ENCODE measurements around the gene GAS2L2. TPM values are rescaled to one million over a fixed set of nuclear protein-coding genes. Genes with fewer than 3 reads are reported as not detected.
A peak's percentile ranks its signal among the peaks of the same experiment; 100 is the strongest.

Gene GAS2L2
- total RNA-seq (ENCODE audit: low replicate concordance) = 0.09 TPM in 1 of 2 replicates, not detected in the other

- no peaks in the 10 kb centered on the region for H3K36me3 ChIP-seq
- H3K4me3 ChIP-seq = no peak within 1 kb of the TSS
- H4K20me1 ChIP-seq (ENCODE audit: low read depth) = no peaks in the 10 kb centered on the region
- peaks cover 27% of the 10 kb centered on the region for H3K27me3 ChIP-seq
- peaks cover 19% of the 10 kb centered on the region for H3K4me1 Mint-ChIP-seq
- TF ChIP-seq CTCF (IDR thresholded peaks at IDR 0.05) = no peak
- no peak for TF ChIP-seq EZH2phosphoT487 (IDR thresholded peaks at IDR 0.05)
- no peak for TF ChIP-seq EZH2 (IDR thresholded peaks at IDR 0.05)
- H3K9me3 ChIP-seq (ENCODE audit: low read depth) = no peaks in the 10 kb centered on the region
- no peak within 1 kb of the TSS for H3K4me3 Mint-ChIP-seq
- H2AFZ ChIP-seq (replicated peaks) = no peak within 1 kb of the TSS
- no peak within 1 kb of the TSS for H3K4me2 ChIP-seq
- no peaks in the 10 kb centered on the region for H3F3A ChIP-seq (ENCODE audit: low read depth)
- H3K27ac Mint-ChIP-seq = peak within 1 kb of the TSS; percentile 30
- H3K79me2 ChIP-seq (ENCODE audit: low read depth) = no peaks in the 10 kb centered on the region
- H3K27ac ChIP-seq = no peak within 1 kb of the TSS
- peaks cover 21% of the 10 kb centered on the region for H3K27me3 Mint-ChIP-seq (ENCODE audit: insufficient read depth, low read depth)
- no peaks in the 10 kb centered on the region for H3K36me3 Mint-ChIP-seq
- no peak within 1 kb of the TSS for H3K9ac ChIP-seq
- DNase-seq (ENCODE audit: low spot score) = no peak
- H3K4me1 ChIP-seq = no peaks in the 10 kb centered on the region
- H3K9me3 Mint-ChIP-seq = no peaks in the 10 kb centered on the region
These were observed at the start of gene GAS2L2 for GRCh38 chr17:35752945-35753764. GAS2L2 (minus strand) TSS chr17:35753239; CDS start chr17:35752850, 389 bp downstream.

- DNase-seq (ENCODE audit: low spot score) = no peak
- Histone ChIP-seq H4K20me1 (ENCODE audit: low read depth) (no peaks in the 10 kb centered on the region), H3K4me3 (no peak overlapping the region), H3K9ac (no peak overlapping the region), H3K4me2 (no peak overlapping the region), H3K4me1 (no peaks in the 10 kb centered on the region), H2AFZ (replicated peaks) (no peak overlapping the region), H3K79me2 (ENCODE audit: low read depth) (no peaks in the 10 kb centered on the region), H3F3A (ENCODE audit: low read depth) (peaks cover 8% of the 10 kb centered on the region), H3K9me3 (ENCODE audit: low read depth) (no peaks in the 10 kb centered on the region), H3K27ac (no peak overlapping the region), H3K27me3 (peaks cover 38% of the 10 kb centered on the region), H3K36me3 (no peaks in the 10 kb centered on the region)
- Mint-ChIP-seq H3K27ac (no peak overlapping the region), H3K4me3 (no peak overlapping the region), H3K36me3 (no peaks in the 10 kb centered on the region), H3K27me3 (ENCODE audit: insufficient read depth, low read depth) (peaks cover 22% of the 10 kb centered on the region), H3K4me1 (peaks cover 6% of the 10 kb centered on the region), H3K9me3 (no peaks in the 10 kb centered on the region)
- TF ChIP-seq CTCF (IDR thresholded peaks at IDR 0.05) (no peak), EZH2 (IDR thresholded peaks at IDR 0.05) (no peak), EZH2phosphoT487 (IDR thresholded peaks at IDR 0.05) (no peak)
These were observed 48.7 kb upstream of the GAS2L2 start for GRCh38 chr17:35801583-35802224.

- peaks cover 55% of the 10 kb centered on the region for H3K27me3 ChIP-seq
- DNase-seq (ENCODE audit: low spot score) = no peak
- TF ChIP-seq EZH2 (IDR thresholded peaks at IDR 0.05) (no peak), EZH2phosphoT487 (IDR thresholded peaks at IDR 0.05) (no peak), CTCF (IDR thresholded peaks at IDR 0.05) (no peak)
- no peaks in the 10 kb centered on the region for H3K4me1 ChIP-seq
- Mint-ChIP-seq H3K36me3 (no peaks in the 10 kb centered on the region), H3K9me3 (no peaks in the 10 kb centered on the region), H3K4me3 (no peak overlapping the region), H3K27ac (no peak overlapping the region), H3K4me1 (peaks cover 9% of the 10 kb centered on the region), H3K27me3 (ENCODE audit: insufficient read depth, low read depth) (peaks cover 34% of the 10 kb centered on the region)
- no peak overlapping the region for H3K4me2 ChIP-seq
- peaks cover 1% of the 10 kb centered on the region for H3F3A ChIP-seq (ENCODE audit: low read depth)
- H3K79me2 ChIP-seq (ENCODE audit: low read depth) = no peaks in the 10 kb centered on the region
- H3K27ac ChIP-seq = no peak overlapping the region
- H3K9me3 ChIP-seq (ENCODE audit: low read depth) = no peaks in the 10 kb centered on the region
- no peak overlapping the region for H3K4me3 ChIP-seq
- no peak overlapping the region for H2AFZ ChIP-seq (replicated peaks)
- no peak overlapping the region for H3K9ac ChIP-seq
- peaks cover 3% of the 10 kb centered on the region for H4K20me1 ChIP-seq (ENCODE audit: low read depth)
- no peaks in the 10 kb centered on the region for H3K36me3 ChIP-seq
These were observed 46.9 kb upstream of the GAS2L2 start for GRCh38 chr17:35799942-35800341.

Data from neural progenitor cell (in vitro differentiated cells).